ENCODE data around the gene CFAP70. TPM values are rescaled to one million over a fixed set of nuclear protein-coding genes. Genes with fewer than 3 reads are reported as not detected.

CFAP70 gene
- total RNA-seq, 1 experiment from 2014 or later = 0.24 TPM

DNA sequence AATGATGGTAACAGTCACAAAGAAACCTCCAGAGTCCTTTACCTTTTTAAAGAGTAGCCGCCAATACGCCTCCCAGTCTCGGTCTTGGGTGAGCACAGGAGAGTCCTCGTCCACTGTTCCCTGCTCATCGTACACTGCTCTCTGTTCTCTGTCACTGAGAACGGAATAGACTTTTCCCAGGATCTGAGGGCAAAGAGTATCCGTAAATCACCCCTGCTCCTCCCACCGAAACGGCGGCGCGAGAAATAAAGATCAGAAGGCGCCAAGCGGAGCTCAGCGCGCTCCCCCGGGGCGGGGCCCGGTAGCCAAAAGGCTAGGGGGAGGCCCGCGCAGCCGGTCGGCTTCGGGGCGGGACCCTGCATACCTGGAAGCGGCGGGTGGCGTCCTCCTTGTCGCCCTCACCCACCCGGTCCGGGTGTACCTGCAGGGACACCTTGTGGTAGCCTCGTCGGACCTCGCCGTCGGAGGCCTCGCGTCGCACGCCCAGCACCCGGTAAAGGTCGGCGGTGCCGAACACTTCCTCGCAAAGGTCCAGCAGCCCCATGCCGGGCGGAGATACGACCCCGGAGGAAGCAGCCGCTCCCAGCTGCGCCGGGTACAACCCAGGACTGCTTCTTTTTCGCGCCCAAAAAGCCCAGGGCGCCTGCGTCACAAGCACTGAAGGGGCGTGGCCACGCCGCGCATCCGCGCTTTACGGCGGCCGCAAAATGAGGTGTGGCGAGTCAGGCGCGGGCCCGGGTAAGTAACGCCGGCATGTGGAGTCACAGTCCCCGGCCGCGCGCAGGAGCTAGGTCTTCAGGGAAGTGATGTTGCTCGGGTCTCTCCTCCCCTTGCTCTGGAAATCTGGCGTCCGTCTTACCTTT, 111.8 kb downstream of the CFAP70 start, which contains the start of gene DNAJC9:
Gene DNAJC9 (minus strand): TSS at position 610 of the 863 bp plus-strand sequence. CDS start 66 bp downstream, at position 544.
- Histone ChIP-seq H3K27ac (ENCODE audit: insufficient read length, low read depth, low read length) (peak within 1 kb of the TSS; percentile 91), H2BK15ac (ENCODE audit: low read depth, low read length) (no peak within 1 kb of the TSS), H2AK5ac (ENCODE audit: insufficient read length, low read length) (no peak within 1 kb of the TSS), H3T11ph (ENCODE audit: low read length) (no peak within 1 kb of the TSS), H3K23me2 (ENCODE audit: insufficient read length, low read depth, low read length, poor library complexity, severe bottlenecking) (peaks cover 6% of the 10 kb centered on the region), H2BK5ac (ENCODE audit: insufficient read length, low read length) (peak within 1 kb of the TSS; percentile 86), H3K27me3 (ENCODE audit: insufficient read depth, low read length) (no peaks in the 10 kb centered on the region), H4K8ac (replicated peaks; ENCODE audit: insufficient read length, low read depth, low read length) (peak within 1 kb of the TSS; percentile 50), H2BK20ac (ENCODE audit: low read depth, low read length, poor library complexity, severe bottlenecking) (no peak within 1 kb of the TSS), H3K18ac (ENCODE audit: insufficient read length, low read depth, low read length) (peak within 1 kb of the TSS; percentile 98), H2AFZ (ENCODE audit: low read length) (no peak within 1 kb of the TSS), H3K4me2 (ENCODE audit: insufficient read depth, insufficient read length, low read length) (peak within 1 kb of the TSS; percentile 48), H4K20me1 (ENCODE audit: control insufficient read depth, insufficient read depth, insufficient read length) (no peaks in the 10 kb centered on the region), H4K91ac (ENCODE audit: insufficient read length, low read depth, low read length) (no peak within 1 kb of the TSS), H4K5ac (ENCODE audit: insufficient read length, low read depth, low read length) (no peak within 1 kb of the TSS), H3K79me2 (ENCODE audit: insufficient read depth, low read length) (peaks cover 13% of the 10 kb centered on the region; the same call in 1 of the 2 replicates), H2BK12ac (ENCODE audit: insufficient read length, low read depth, low read length) (no peak within 1 kb of the TSS), H3K79me1 (ENCODE audit: insufficient read depth, low read depth, low read length, poor library complexity, severe bottlenecking) (peaks cover 21% of the 10 kb centered on the region), H3K9ac (ENCODE audit: extremely low read depth, insufficient read length, low read length) (peak within 1 kb of the TSS; percentile 98), H3K56ac (ENCODE audit: insufficient read length, low read depth, low read length) (peak within 1 kb of the TSS; percentile 26), H3K9me3 (ENCODE audit: control insufficient read depth, low read depth, low read length) (no peaks in the 10 kb centered on the region), H2BK120ac (ENCODE audit: low read depth, low read length, poor library complexity, severe bottlenecking) (no peak within 1 kb of the TSS), H3K4me1 (ENCODE audit: insufficient read depth, low read length) (no peaks in the 10 kb centered on the region), H3K23ac (ENCODE audit: insufficient read length, low read depth, low read length) (no peak within 1 kb of the TSS), H3K4ac (ENCODE audit: low read depth, low read length) (no peak within 1 kb of the TSS; the same call in 1 of the 2 replicates), H3K14ac (ENCODE audit: insufficient read depth, low read length) (peak within 1 kb of the TSS; percentile 98)
- TF ChIP-seq, protein P1, sequence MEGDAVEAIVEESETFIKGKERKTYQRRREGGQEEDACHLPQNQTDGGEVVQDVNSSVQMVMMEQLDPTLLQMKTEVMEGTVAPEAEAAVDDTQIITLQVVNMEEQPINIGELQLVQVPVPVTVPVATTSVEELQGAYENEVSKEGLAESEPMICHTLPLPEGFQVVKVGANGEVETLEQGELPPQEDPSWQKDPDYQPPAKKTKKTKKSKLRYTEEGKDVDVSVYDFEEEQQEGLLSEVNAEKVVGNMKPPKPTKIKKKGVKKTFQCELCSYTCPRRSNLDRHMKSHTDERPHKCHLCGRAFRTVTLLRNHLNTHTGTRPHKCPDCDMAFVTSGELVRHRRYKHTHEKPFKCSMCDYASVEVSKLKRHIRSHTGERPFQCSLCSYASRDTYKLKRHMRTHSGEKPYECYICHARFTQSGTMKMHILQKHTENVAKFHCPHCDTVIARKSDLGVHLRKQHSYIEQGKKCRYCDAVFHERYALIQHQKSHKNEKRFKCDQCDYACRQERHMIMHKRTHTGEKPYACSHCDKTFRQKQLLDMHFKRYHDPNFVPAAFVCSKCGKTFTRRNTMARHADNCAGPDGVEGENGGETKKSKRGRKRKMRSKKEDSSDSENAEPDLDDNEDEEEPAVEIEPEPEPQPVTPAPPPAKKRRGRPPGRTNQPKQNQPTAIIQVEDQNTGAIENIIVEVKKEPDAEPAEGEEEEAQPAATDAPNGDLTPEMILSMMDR (conservative IDR thresholded peaks at IDR 0.05) = peak; percentile 13; the same call in 1 of the 3 replicates
- DNase-seq = peak; percentile 96
- Mint-ChIP-seq H3K4me3 (peak within 1 kb of the TSS; percentile 99), H3K9me3 (no peaks in the 10 kb centered on the region; a peak in 1 of 5 replicates), H3K27me3 (ENCODE audit: low read depth) (no peaks in the 10 kb centered on the region), H3K36me3 (ENCODE audit: insufficient read depth in 1 of 3, low read depth in 3 of 3) (peaks cover 57 to 78% (median 66%) of the 10 kb centered on the region in 3 experiments), H3K27ac (peak within 1 kb of the TSS; percentile 99 to 100 (median 99)), H3K4me1 (peaks cover 30 to 40% of the 10 kb centered on the region in 2 experiments)
- WGBS (ENCODE audit: extremely low coverage, insufficient read length, low lambda C conversion rate) = no CpG with 5 or more reads among the region's 78 CpGs

Data from H9 (cell line).